Renal cortex interstitium (tissue), 3 donors: ENCODE measurements around the gene OR2AG1. TPM values are rescaled to one million over a fixed set of nuclear protein-coding genes. Genes with fewer than 3 reads are reported as not detected.

Experiments used
- polyA plus RNA-seq, 3 donors: library from polyadenylated mRNA; unstranded; fragments of 120-200 nt; gene quantifications; one replicate each; pipeline ENCODE4 v1.2.1, GENCODE V29; 2013; ENCODE audit not compliant: insufficient read length in 3 of 3

OR2AG1 gene
- polyA plus RNA-seq, 3 donors = 0.09 TPM; not detected in 2

Other genes with a start within 250 kb of the OR2AG1 start
- 10 to 100 TPM; 21.0 to 25.8 (median 21.5) TPM for gene RRP8, start 179.4 kb upstream of the OR2AG1 start, polyA plus RNA-seq
- 100 to 1,000 TPM; 137 to 165 (median 154) TPM for gene ILK, start 179.2 kb upstream of the OR2AG1 start, polyA plus RNA-seq
- gene TAF10, start 170.8 kb upstream of the OR2AG1 start, polyA plus RNA-seq = 10 to 100 TPM; 74.3 to 88.5 (median 75.2) TPM
- gene TPP1, start 163.6 kb upstream of the OR2AG1 start, polyA plus RNA-seq = 100 to 1,000 TPM; 115 to 127 (median 115) TPM
- 10 to 100 TPM; 29.1 to 43.4 (median 34.7) TPM for gene DCHS1, start 127.2 kb upstream of the OR2AG1 start, polyA plus RNA-seq
- 10 to 100 TPM; 62.5 to 71.5 (median 69.2) TPM for gene MRPL17, start 99.7 kb upstream of the OR2AG1 start, polyA plus RNA-seq
- under 1 TPM in 2 of 3 donors, not detected in 1; 0.09 to 0.12 TPM for gene OR2AG2, start 11.0 kb upstream of the OR2AG1 start, polyA plus RNA-seq
- gene OR6A2, start 16.7 kb downstream of the OR2AG1 start, polyA plus RNA-seq = under 1 TPM in 2 of 3 donors, not detected in 1; 0.03 to 0.05 TPM
- not detected for gene OR10A5, start 62.7 kb downstream of the OR2AG1 start, polyA plus RNA-seq
- gene OR10A2, start 80.0 kb downstream of the OR2AG1 start, polyA plus RNA-seq = under 1 TPM in 1 of 3 donors, not detected in 2; 0.03 TPM
- gene OR10A4, start 93.6 kb downstream of the OR2AG1 start, polyA plus RNA-seq = not detected
- not detected for gene OR2D2, start 109.5 kb downstream of the OR2AG1 start, polyA plus RNA-seq
- not detected for gene OR2D3, start 138.0 kb downstream of the OR2AG1 start, polyA plus RNA-seq
- 1 to 10 TPM; 2.5 to 3.3 (median 3.0) TPM for gene ZNF215, start 143.4 kb downstream of the OR2AG1 start, polyA plus RNA-seq
- gene ZNF214, start 237.3 kb downstream of the OR2AG1 start, polyA plus RNA-seq = 10 to 100 TPM; 12.3 to 13.1 (median 12.7) TPM
- gene NLRP14, start 237.5 kb downstream of the OR2AG1 start, polyA plus RNA-seq = 1 to 10 TPM in 1 of 3 donors, under 1 TPM in 2; 0.67 to 1.1 (median 0.68) TPM